Epithelial cell of proximal tubule (primary cell): ENCODE results near the gene GIGYF2. TPM values are rescaled to one million over a fixed set of nuclear protein-coding genes. Genes with fewer than 3 reads are reported as not detected.
"Not testable (repeated sequence)": the region's sequence is repeated elsewhere in the genome, so short reads cannot be mapped to it uniquely, and the experiment has no call there.

ENCODE experiments used
- DNase-seq: peaks from one replicate; pipeline ENCODE4 v3.0.0-alpha.2; 2011; ENCODE audit warnings: low read depth
- H3K4me3 ChIP-seq: 2 replicates; pipeline ENCODE4 v1.5.1; 2011; ENCODE audit warnings: low read depth, mild to moderate bottlenecking, low read length
- total RNA-seq: library from RNA; depleted of rRNA; stranded (reverse); fragments of >200 nt; gene quantifications from 2 replicates; pipeline ENCODE4 v1.2.3, GENCODE V29; 2015
- TF ChIP-seq, protein P1 (sequence below): conservative IDR thresholded peaks from 2 replicates; pipeline ENCODE4 v1.5.1; 2012; ENCODE audit warnings: low read depth, mild to moderate bottlenecking, low read length

Gene GIGYF2
- total RNA-seq, 1 donor from 2014 or later, result 24.0 TPM

GRCh38 chr2:232674491-232674890 lies 22.6 kb upstream of the GIGYF2 start:
- H3K4me3 ChIP-seq, result no peak overlapping the region
- TF ChIP-seq, protein P1, sequence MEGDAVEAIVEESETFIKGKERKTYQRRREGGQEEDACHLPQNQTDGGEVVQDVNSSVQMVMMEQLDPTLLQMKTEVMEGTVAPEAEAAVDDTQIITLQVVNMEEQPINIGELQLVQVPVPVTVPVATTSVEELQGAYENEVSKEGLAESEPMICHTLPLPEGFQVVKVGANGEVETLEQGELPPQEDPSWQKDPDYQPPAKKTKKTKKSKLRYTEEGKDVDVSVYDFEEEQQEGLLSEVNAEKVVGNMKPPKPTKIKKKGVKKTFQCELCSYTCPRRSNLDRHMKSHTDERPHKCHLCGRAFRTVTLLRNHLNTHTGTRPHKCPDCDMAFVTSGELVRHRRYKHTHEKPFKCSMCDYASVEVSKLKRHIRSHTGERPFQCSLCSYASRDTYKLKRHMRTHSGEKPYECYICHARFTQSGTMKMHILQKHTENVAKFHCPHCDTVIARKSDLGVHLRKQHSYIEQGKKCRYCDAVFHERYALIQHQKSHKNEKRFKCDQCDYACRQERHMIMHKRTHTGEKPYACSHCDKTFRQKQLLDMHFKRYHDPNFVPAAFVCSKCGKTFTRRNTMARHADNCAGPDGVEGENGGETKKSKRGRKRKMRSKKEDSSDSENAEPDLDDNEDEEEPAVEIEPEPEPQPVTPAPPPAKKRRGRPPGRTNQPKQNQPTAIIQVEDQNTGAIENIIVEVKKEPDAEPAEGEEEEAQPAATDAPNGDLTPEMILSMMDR, result no peak
- no peak for DNase-seq

DNA sequence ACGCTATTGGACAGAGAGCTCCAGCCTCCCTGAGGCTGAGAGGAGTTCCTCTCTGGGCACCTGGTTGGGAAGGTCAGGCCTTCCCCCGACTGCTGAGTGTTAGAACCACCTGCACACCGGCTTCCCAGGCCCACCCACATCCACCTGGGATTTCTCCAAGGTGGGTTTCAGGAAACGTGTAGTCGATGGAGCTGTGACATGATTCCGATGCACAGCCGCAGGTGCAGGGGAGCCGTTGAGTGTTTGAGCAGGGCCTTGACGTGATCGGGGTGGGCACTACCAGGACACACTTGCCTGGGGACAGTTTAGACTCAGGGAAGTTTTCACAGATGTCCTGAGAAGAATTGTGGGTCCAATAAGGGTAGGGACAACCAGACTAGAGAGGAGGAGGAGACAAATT lies 21.8 kb upstream of the GIGYF2 start:
- H3K4me3 ChIP-seq, result no peak overlapping the region
- TF ChIP-seq, protein P1, result no peak
- DNase-seq, result no peak

GRCh38 chr2:232680006-232680405 lies 17.1 kb upstream of the GIGYF2 start:
- H3K4me3 ChIP-seq, result no peak overlapping the region
- TF ChIP-seq, protein P1, result no peak
- DNase-seq, result no peak

DNA sequence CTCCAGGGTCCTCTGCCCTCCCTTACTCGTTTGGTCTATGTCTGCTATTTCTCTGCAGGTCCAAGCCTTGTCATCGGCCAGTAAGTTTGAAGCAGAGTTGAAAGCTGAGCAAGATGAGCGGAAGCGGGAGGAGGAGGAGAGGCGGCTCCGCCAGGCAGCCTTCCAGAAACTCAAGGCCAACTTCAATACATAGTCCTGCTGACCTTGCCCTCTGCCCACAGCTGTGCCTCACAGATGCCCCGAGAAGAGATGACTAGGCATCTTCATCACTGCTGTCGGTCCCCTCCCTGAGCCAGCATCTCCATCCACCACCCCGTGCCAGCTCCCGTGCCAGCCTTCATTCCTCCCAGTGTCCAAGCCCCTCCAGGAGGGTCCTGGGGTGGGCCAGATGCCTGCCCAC lies 15.6 kb upstream of the GIGYF2 start:
- TF ChIP-seq, protein P1, result no peak
- no peak for DNase-seq
- H3K4me3 ChIP-seq, result no peak overlapping the region

DNA sequence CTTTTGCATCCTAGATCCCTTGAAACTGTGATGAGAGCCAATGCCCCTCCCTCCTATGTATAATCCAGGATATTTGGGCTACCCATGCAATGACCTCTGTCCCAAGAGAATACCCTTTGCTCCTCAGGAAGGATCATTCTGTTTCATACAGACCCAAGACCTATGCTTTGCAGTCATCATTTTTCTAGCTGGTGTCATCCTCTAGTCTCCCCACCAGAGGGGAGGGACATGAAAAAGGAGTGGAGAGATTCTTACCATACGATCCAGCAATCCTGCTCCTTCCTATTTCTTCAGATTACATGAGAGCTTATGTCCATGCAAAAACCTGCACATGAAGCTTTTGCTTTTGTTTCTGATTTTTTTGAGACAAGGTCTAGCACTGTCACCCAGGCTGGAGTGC lies 13.8 kb upstream of the GIGYF2 start:
- DNase-seq, result no peak
- H3K4me3 ChIP-seq, result no peak overlapping the region
- TF ChIP-seq, protein P1, result no peak

DNA sequence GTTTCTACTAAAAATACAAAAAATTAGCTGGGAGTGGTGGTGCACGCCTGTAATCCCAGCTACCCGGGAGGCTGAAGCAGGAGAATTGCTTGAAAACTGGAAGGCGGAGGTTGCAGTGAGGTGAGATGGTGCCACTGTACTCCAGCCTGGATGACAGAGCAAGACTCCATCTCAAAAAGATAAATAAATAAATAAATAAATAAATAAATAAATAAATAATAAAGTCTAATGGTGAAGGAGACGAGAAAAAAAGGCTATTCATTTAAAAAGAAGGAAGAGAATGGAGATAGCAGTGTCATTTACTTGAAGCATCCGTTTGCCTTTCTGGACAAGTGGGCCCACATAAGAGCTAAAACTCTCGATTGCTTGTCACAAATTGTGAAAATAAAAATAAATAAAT lies 11.7 kb upstream of the GIGYF2 start:
- DNase-seq, H3K4me3 ChIP-seq: not testable (repeated sequence)

DNA sequence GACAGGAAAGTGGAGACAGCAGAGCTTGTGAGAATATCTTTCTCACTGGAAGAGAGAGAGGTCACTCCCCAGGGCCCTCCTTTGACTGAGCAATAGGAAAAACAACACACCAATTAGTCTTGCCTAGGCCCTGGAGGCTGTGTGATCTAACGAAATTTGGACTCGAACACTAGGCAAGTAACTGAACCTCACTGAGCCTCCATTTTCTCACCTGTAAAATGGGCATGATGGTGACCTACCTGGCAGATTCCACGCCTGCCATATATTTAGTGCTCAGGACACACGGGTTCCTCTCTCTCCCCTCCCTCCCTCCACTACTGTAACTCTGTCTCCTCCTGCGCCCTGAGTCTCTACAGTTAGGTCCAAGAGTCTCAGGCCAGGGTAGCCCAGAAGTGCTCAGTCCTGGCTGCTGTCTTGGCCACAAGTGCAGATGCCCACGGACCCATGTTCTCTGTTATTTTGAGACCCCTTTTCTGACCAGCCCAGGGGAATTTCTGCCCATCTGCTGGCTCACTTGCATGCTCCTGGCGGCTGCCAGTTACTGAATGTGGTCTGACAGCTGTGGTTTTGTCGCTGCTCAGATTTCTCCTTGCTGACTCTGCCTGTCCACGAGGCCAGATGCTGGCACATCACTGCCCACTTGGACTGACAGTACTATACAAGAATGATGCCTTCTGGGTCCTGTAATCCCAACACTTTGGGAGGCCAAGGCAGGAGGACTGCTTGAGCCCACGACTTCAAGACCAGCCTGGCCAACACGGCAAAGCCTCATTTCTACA lies 9.6 kb upstream of the GIGYF2 start:
- no peak for DNase-seq
- TF ChIP-seq, protein P1, result no peak
- no peak overlapping the region for H3K4me3 ChIP-seq
